HCT116 (cell line): ENCODE data around the gene CTSH. TPM values are rescaled to one million over a fixed set of nuclear protein-coding genes. Genes with fewer than 3 reads are reported as not detected.

ENCODE experiments used
- ATAC-seq: fragments of 200-7000 bp; cut with Tn5 transposase; 2 replicates; pipeline ENCODE4 v1.9.1; 2020; ENCODE audit warnings: mild to moderate bottlenecking, moderate library complexity
- BruUV-seq: library from RNA; stranded (reverse); fragments of 400-500 nt; replicated peaks from 2 replicates; lab custom pipeline; 2021; lab: Mats Ljungman, UMichigan
- CTCF ChIA-PET: fragments of 300-600 bp; sonication (Branson Sonifier 250); formaldehyde crosslinking; loops from one replicate; lab custom pipeline; 2021; ENCODE audit warnings: antibody characterized with exemption; lab: Charles Lee
- POLR2A ChIA-PET: fragments of 300-600, 350-600 bp; sonication (Branson Sonifier 250); formaldehyde crosslinking; loops from one replicate; lab custom pipeline; 2021; ENCODE audit warnings: antibody characterized with exemption; lab: Charles Lee
- RAD21 ChIA-PET, 2 experiments: fragments of 300-600 bp; sonication (Branson Sonifier 250); formaldehyde crosslinking; loops; one replicate each; lab custom pipeline; 2023; ENCODE audit warnings: low total read pairs in 2 of 2; ENCODE audit not compliant: uncharacterized antibody in 2 of 2, unreplicated experiment in 2 of 2, low non-redundant PET in 1 of 2; lab: Charles Lee
- DNase-seq: peaks from one replicate; pipeline ENCODE4 v3.0.0-alpha.2; 2010; ENCODE audit warnings: low read depth, low spot score
- H2AFZ ChIP-seq: fragments of 200-600 bp; shearing (Covaris generic), sonication (generic); 2 replicates; pipeline ENCODE4 v1.6.1; 2017; ENCODE audit warnings: low read depth, mixed run types, mixed read lengths, antibody characterized with exemption, low read length; ENCODE audit not compliant: poor library complexity, severe bottlenecking
- H3K27ac ChIP-seq: 2 replicates; pipeline ENCODE4 v1.5.1; 2012; ENCODE audit warnings: low read depth, low read length
- H3K27me3 ChIP-seq: fragments of 200-600 bp; sonication (generic); 2 replicates; pipeline ENCODE4 v1.6.1; 2016; ENCODE audit warnings: mixed run types, low read length, mixed read lengths; ENCODE audit not compliant: insufficient read depth
- H3K36me3 ChIP-seq, 2 experiments: fragments of 200-500 bp in 1 of 2; fragments of 200-600 bp in 1 of 2; sonication (Bioruptor generic) in 1 of 2; sonication (generic) in 1 of 2; 2 replicates each; pipeline versions ENCODE4 v1.5.1 to v1.6.1; 2014 to 2016; ENCODE audit warnings: low read length in 2 of 2, inconsistent platforms in 1 of 2, mixed read lengths in 1 of 2, mixed run types in 1 of 2; ENCODE audit not compliant: insufficient read depth in 2 of 2, control insufficient read depth in 1 of 2
- H3K4me1 ChIP-seq, 2 experiments: fragments of 200-600 bp in 1 of 2; sonication (generic) in 1 of 2; 2 replicates each; pipeline versions ENCODE4 v1.5.1 to v1.6.1; 2012 to 2017; ENCODE audit warnings: low read length in 2 of 2, inconsistent platforms in 1 of 2, mild to moderate bottlenecking in 1 of 2, mixed read lengths in 1 of 2, mixed run types in 1 of 2, moderate library complexity in 1 of 2; ENCODE audit not compliant: insufficient read depth in 2 of 2, control insufficient read depth in 1 of 2
- H3K4me2 ChIP-seq: fragments of 200-600 bp; sonication (generic); 2 replicates; pipeline ENCODE4 v1.6.1; 2017; ENCODE audit warnings: mixed run types, low read length, mixed read lengths
- H3K4me3 ChIP-seq, 2 experiments: fragments of 200-600 bp in 1 of 2; sonication (generic) in 1 of 2; replicated peaks in 1 of 2; 2 replicates each; pipeline ENCODE4 v1.5.1; 2011 to 2016; ENCODE audit warnings: low read length in 2 of 2, control low read depth in 1 of 2, low read depth in 1 of 2, mild to moderate bottlenecking in 1 of 2, mixed read lengths in 1 of 2, mixed run types in 1 of 2
- H3K79me2 ChIP-seq: fragments of 200-600 bp; sonication (generic); 2 replicates; pipeline ENCODE4 v1.6.1; 2017; ENCODE audit warnings: mild to moderate bottlenecking, mixed run types, low read length, moderate library complexity, mixed read lengths; ENCODE audit not compliant: insufficient read depth
- H3K9ac ChIP-seq: fragments of 200-600 bp; sonication (generic); 2 replicates; pipeline ENCODE4 v1.6.1; 2016; ENCODE audit warnings: low read length, mixed read lengths
- H3K9me2 ChIP-seq: fragments of 200-600 bp; sonication (generic), shearing (Covaris generic); 2 replicates; pipeline ENCODE4 v1.6.1; 2017; ENCODE audit warnings: mixed run types, mild to moderate bottlenecking, moderate library complexity; ENCODE audit not compliant: insufficient read depth
- H3K9me3 ChIP-seq, 2 experiments: fragments of 200-500 bp in 1 of 2; fragments of 200-600 bp in 1 of 2; sonication (Bioruptor generic) in 1 of 2; sonication (generic) in 1 of 2; 2 replicates each; pipeline ENCODE4 v1.6.1; 2014 to 2017; ENCODE audit warnings: low read length in 2 of 2, mixed read lengths in 2 of 2, inconsistent platforms in 1 of 2, low read depth in 1 of 2, mild to moderate bottlenecking in 1 of 2, mixed run types in 1 of 2, moderate library complexity in 1 of 2; ENCODE audit not compliant: control insufficient read depth in 1 of 2, insufficient read depth in 1 of 2
- H4K20me1 ChIP-seq: fragments of 200-600 bp; sonication (generic), shearing (Covaris generic); 2 replicates; pipeline ENCODE4 v1.6.1; 2017; ENCODE audit warnings: mixed run types, mild to moderate bottlenecking, moderate library complexity; ENCODE audit not compliant: insufficient read depth
- REST ChIP-seq: IDR thresholded peaks from 2 replicates; pipeline ENCODE4 v1.6.1; 2012; ENCODE audit warnings: low read depth
- TCF7L2 ChIP-seq: IDR thresholded peaks from 2 replicates; pipeline ENCODE4 v1.7.0; 2011; ENCODE audit warnings: borderline replicate concordance, inconsistent platforms; ENCODE audit not compliant: insufficient read depth, insufficient read length; ENCODE audit errors: extremely low read depth
- ZBTB33 ChIP-seq: IDR thresholded peaks from 2 replicates; pipeline ENCODE4 v1.6.1; 2011; ENCODE audit warnings: mild to moderate bottlenecking, low read length, moderate library complexity; ENCODE audit not compliant: insufficient replicate concordance; ENCODE audit errors: extremely low read depth
- ZNF274 ChIP-seq: fragments of 200-500 bp; sonication (Bioruptor generic); IDR thresholded peaks from 2 replicates; pipeline ENCODE4 v1.6.1; 2014; ENCODE audit warnings: mild to moderate bottlenecking, low read depth, low read length, inconsistent platforms
- intact Hi-C: fragments of 100-400 bp; cut with micrococcal nuclease; formaldehyde crosslinking; loops from 2 replicates; pipeline ENCODE4 v1.10.0; 2022
- total RNA-seq: library from RNA; stranded (reverse); gene quantifications from one replicate; pipeline ENCODE4 v1.2.1, GENCODE V29; 2021; ENCODE audit not compliant: unreplicated experiment

CTSH gene
- total RNA-seq, 1 experiment from 2014 or later: 37.5 TPM

DNA sequence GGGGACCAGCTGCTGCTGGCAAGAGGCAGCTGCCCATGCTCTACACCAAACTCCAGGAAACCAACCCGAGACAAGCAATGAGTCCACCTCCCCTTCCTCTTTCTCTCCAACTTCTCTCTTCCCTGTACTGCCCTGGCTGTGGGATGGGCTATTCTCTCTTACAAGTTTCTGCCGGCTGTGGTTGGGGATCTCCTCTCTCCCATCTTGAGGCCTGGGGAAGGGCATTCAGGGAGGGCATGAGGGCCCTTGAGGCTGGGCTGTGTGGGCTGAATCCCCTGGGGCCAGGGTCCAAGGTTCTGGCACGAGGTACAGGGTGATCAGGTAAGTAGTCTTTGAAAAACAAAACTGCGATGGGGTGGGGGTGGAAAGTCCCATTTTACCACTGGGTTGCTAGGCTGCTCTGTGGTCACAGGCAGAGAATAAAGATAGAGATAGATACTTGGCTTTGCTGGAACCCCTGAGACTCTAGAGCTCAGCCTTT is 32.3 kb upstream of the CTSH start:
- intact Hi-C loops: no loop called here
- BruUV-seq: no TSS peak
- H3K4me1 ChIP-seq: peaks cover 3 to 6% of the 10 kb centered on the region in 2 experiments; a peak in 3 of 4 replicates
- ChIA-PET POLR2A (no interaction called here), CTCF (interaction anchor here (1.4 kb wide), 1 partner anchor 30 kb away, joined by 3 read pairs; no protein-coding TSS in a partner anchor), RAD21 (no interaction called here)
- no peaks in the 10 kb centered on the region for H3K27me3 ChIP-seq
- no peak for ATAC-seq
- H3K9ac ChIP-seq: no peak overlapping the region
- no peaks in the 10 kb centered on the region for H3K9me3 ChIP-seq
- DNase-seq: no peak
- no peaks in the 10 kb centered on the region for H4K20me1 ChIP-seq
- no peaks in the 10 kb centered on the region for H3K9me2 ChIP-seq
- H3K36me3 ChIP-seq: no peaks in the 10 kb centered on the region
- H3K79me2 ChIP-seq: no peaks in the 10 kb centered on the region
- no peak overlapping the region for H3K27ac ChIP-seq
- no peak overlapping the region for H3K4me3 ChIP-seq
- H2AFZ ChIP-seq: no peak overlapping the region
- TF ChIP-seq TCF7L2 (no peak), ZBTB33 (no peak), REST (no peak), ZNF274 (no peak)
- no peak overlapping the region for H3K4me2 ChIP-seq
